A172 (cell line): ENCODE data around the gene GPLD1. TPM values are rescaled to one million over a fixed set of nuclear protein-coding genes. Genes with fewer than 3 reads are reported as not detected.

Experiments used
- DNase-seq: peaks from one replicate; pipeline ENCODE4 v3.0.0-alpha.2; 2015; ENCODE audit warnings: low spot score
- total RNA-seq: library from RNA; depleted of rRNA; stranded (reverse); fragments of >200 nt; shearing (Covaris generic); gene quantifications from 2 replicates; pipeline ENCODE4 v1.2.3, GENCODE V29; 2014

The GPLD1 gene
- total RNA-seq, 1 experiment from 2014 or later = 0.55 TPM

DNA sequence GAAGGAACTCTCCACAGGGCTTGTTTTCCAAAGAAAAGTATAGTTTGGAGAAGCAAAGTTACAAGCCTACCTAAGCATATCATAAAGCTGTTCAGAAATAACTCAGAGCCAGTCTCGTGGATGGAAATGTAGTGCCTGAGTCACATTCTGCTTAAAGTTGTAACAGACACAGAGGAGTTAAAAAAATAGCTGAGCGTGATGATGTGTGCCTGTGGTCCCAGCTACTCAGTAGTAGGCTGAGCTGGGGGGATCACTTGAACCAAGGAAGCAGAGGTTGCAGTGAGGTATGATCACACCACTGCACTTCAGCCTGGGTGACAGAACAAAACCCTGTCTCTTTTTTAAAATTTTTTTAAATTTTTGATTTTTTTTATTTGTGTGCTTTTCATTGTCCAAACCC is 12.0 kb upstream of the GPLD1 start:
- DNase-seq = no peak

DNA sequence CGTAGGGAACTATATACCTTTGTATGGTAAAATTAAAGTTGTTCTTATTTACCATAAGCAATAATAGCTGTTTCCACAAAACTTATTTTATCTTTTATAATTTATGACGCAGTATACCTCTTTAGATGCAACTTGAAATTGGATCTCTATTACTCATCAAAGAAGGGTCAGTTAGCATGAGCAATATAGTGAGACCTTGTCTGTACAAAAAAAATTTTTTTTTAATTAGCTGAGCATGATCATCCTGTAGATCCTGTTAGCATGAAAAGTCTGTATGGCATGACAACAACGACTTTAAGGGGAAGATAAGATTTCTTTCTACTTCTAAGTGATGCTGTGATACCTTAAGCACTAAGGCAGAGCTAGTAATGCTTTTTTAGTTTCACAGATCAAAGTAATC is 11.3 kb upstream of the GPLD1 start:
- no peak for DNase-seq

DNA sequence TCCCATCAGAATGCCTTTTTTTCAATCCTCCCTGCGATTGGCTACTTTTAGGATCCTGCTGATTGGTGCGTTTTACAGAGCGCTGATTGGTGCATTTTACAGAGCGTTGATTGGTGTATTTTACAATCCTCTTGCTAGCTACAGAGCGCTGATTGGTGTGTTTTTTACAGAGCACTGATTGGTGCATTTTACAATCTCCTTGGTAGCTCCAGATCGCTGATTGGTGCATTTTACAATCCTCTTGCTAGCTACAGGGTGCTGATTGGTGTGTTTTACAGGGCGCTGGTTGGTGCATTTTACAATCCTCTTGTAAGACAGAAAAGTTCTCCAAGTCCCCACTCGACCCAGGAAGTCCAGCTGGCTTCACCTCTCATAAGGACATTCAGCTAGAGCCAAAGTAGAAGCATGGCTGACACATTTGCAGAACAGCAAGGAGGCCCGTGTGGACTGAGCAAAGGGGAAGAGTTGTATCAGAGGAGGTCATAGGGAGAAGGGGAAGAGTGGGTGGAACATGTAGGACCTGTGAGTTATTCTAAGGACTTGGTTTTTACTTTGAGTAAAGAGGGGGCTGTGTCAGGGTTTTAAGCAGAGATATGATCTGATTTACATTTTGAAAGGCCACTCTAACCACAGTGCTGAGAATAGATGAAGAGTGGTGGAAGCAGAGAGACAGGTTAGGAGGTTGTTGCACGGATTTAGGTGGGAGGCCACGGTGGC is 8.0 kb upstream of the GPLD1 start:
- DNase-seq = no peak

DNA sequence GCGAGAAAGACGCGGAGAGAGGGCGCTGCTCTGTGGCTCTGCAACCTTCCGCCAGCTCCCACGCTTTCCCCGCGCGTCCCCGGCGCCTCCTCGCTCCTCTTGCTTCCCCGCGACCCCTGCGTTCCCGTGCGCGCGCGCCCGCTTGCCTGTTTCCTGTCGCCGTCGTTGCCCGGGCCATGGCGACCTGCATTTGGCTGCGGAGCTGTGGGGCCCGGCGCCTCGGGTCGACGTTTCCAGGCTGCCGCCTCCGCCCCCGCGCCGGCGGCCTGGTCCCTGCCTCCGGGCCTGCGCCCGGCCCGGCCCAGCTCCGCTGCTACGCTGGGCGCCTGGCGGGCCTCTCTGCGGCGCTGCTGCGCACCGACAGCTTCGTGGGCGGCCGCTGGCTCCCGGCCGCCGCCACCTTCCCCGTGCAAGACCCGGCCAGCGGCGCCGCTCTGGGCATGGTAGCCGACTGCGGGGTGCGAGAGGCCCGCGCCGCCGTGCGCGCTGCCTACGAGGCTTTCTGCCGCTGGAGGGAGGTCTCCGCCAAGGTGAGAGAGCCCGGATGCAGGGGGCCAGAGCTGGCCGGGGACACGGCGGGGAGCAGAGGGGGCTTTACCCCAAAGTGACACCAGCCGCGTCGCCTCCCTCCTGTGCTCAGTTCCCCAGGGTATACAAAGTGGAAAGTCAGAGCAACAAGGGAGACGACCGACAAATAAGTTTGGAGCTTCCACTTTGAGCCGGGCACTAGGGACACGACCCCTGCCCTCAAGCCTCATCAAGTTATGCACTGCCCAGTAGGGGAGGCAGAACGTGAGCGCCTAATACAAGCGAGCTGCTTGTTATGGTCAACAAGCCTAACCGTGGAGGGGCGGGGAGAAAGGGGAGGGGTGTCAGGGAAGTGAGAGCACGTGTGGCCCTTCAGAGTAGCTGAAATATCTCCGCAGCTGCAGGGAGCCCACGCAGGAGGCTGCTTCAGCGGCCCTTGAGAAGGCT is 5.7 kb upstream of the GPLD1 start, which contains the start of gene ALDH5A1:
TSS of gene ALDH5A1 (plus strand) at position 149 of the 975 bp plus-strand sequence. CDS start at position 177, 28 bp downstream.
- peak; percentile 23 for DNase-seq

DNA sequence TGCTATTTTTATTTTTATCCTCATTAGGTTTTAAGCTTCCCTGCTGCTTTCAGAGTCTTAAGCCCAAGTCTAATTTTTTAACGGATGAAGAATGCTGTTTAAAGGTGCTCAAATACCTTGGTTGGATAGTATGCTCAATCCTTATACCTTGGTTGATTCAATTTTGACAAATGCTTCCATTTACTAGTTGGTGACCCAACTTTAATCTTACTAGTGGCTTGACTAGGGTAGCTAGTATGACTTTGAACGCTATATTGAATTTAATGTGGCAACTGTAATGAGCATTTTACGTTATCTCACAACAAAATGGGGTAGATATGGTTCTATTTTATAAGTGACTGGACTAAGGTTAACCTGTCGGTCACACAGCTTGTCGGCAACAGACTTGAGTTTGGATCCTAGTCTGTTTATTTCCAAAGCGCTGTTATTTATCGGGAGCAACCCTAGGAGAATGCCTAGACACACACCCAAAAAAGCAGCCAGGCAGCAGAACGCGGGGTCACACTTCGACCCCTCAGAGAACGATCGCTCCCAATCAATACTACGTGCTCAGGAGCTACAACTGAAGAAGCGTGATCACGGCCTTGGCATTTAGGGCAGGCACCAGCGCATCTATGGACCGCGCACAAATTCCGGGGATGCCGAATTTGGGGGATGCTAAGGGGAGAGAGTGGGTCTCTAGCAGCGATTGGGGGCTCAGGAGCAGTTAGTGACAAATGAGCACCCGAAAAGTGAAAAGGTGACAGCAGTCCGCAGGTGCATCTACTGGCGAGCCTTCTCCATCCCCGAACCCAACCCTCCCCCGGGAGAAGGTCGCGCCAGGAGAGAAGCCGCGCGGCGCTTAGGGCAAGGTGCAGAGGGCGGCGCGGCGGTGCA is 4.8 kb upstream of the GPLD1 start:
- DNase-seq = no peak

DNA sequence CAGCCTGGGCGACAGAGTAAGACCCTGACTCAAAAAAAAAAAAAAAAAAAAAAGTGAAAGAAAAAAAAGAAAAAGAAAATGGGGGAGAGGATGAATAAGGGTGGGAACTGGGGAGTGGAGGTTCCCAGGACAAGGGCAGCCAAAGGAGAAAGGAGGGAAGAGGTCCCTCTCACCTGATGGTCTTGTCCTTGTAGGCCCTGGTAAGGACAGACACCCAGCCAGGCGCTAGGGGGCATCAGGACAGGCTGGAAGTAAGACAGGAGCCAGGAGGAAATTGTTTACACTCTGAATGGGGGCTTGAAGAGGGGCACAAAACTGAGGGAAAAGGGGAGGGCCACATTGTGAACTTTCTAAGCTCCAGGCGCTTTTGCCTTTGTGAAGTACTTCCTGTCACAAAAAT is 3.1 kb upstream of the GPLD1 start:
- no peak for DNase-seq

DNA sequence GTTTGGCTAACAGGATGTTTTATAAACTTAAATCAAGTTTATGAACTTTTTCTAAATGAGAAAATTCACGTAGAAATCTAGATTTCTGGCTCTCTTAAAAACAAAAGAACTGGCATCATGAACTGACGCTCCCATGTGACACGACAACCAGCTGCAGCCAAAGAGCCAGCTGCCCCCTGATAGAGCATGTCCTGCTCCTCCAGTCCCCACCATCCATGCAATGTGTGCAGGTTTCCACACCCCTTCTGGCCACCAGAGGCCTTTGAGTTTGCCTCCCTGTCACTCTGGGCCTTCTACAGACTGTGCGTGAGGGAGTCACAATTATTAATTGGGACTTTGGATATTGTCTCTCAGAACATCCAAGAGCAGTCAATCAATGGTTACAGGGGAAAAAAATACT is 1.6 kb upstream of the GPLD1 start:
- DNase-seq = no peak

DNA sequence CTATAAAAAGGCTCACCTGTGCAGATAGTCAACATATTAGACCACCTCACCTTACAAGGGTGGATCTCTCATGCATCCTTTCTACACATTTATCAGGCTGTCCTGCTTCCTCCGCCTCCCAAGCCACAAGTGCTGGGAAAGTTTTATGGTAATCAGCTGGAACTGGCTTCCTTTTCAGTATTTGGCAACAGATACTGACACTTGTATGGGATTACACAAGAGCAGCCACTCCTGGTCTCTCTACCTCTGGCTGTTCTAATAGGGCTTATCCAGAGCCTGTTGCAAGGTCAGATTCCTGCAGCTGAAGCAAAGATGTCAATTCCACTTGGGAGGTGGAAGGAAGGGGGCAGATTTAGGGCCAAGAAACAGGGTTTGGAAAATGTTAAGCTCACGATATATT is 503 bp upstream of the GPLD1 start:
- DNase-seq = no peak

DNA sequence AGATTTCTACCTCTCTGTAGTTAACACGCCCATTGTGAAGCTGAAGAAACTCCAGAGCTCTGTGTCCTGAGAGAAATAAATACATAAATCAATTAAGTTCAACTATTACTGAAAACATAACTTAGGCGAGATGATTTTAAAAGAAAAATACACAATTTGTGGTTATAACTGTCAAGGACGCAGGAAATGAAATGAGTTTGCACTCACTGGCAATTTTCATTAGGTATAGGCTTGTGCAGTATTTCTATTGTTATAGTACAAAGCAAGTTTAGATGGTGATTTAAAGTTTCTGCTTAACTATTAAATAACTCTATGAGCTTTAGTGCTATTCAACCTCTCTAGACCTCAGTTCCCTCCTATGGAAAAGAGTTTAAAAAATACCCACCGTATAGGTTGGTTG is 3.3 kb downstream of the GPLD1 start:
- DNase-seq = no peak

DNA sequence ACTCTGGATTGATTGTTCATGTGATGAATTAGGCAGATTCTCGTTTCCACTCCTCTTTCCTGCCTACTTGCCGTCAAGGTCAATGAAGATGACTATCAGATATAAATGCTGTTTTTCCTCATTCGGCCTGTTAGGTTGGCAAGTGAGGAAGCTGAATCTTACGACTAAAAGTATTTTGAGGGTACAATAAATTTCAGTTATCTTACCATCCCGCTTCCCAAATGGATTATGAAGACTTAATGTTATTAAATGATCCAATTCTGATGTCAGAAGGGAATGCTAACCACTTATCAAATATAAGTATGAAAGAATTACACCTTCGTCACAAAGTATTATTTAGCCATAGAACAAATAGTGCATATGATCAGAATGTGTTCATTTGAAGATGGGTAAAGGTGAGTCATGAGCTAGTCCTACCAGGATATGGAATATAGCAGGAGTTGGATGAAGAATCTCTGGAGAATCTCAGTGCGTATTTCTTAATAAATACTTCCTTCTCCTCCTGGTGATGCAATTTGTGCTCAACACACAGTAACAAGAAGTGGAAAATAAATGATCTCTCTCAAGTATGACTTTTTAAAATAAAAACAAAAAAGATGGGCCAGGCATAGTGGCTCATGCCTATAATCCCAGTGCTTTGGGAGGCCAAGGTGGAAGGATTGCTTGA is 4.6 kb downstream of the GPLD1 start:
- no peak for DNase-seq

DNA sequence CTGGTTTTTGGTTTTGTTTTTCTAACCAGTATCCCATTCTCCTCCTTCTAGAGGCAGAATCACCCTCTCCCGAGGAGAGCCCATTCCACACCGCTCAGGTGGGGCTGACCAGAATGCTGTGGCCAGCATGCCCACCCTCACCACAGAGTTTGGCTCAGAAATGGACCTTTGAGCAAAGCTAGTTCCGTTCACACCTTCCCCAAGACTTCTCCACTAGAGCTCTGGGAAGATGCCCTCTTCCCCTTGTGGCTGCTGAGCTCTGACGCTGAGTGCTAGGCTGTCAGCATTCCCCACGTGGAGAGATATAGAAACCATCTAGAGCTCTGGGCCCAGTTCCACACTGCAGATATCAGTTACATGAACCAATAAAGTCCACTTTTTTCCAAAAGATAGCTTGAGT is 7.9 kb downstream of the GPLD1 start:
- DNase-seq = no peak

DNA sequence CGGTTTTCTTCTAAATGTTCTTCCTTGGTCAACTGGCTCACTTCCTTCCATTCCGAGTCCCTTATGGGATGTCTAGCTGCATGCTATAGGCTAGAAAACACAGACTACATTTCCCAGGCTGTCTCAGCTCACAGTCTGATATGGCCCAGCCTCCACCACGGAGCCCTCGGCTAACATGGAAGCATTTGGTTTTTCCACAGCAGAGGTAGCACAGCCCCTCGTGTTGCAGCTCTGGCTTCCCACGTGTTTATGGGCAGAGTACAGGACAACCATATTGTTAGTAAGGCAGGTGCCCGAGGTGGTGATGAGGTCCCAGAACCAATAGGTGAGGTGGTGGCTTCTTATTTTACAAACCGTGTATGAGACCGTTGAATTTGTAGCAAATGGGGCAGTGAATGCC is 8.7 kb downstream of the GPLD1 start:
- DNase-seq = no peak

DNA sequence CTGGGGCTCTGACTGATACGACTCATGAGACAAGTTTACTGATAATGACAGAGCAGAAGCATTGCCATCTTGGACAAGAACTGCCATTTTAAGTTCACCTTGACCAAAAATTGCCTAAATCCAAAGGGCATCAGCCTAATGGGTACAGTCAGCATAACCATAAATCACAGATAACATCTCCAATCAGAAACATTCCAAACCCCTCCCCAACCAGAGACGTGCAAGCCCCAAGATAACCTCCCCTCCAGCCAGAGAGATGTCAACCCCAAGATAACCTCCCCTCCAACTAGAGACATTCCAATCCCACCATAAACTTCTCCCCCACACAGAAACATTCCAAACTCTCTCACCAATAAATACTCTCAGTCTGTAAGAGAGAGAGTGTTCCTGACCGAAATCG is 10.5 kb downstream of the GPLD1 start:
- no peak for DNase-seq

DNA sequence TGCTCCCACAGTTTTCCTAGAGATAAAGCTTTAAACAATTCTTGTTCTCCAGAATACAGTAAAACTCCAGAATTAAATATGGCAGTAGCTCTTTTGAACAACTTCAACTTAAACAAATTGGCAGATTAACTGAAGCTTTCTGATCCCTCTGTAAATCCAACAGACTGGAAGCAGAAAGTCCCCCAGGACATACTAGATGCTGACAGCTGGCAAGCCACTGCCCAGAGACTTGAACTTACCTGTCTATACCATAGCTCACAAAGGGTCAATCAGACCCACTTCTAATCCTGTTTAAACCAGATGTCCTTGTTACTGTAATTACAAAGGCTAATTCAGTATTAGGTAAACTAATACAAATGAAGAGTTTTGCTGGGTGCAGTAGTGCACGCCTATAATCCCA is 12.3 kb downstream of the GPLD1 start:
- DNase-seq = no peak

DNA sequence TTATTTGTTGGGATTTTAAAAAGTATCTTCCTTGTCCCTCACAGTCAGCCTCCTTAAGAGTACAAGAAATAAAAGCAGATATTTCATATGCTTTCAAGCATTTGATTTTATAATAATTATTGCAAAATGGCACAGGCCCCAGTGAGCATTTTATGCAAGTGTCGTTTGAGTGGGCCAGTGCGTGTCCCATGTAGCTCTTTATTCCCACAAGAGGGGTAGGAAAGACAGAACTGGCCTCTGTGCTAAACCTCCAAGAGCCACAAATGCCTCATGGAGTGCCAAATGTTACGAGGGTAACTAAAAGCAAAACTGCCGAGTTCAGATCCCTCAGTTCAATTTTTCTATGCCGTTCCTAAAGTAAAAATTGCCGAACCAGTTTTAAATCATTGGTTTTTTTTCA is 12.7 kb downstream of the GPLD1 start:
- DNase-seq = no peak

DNA sequence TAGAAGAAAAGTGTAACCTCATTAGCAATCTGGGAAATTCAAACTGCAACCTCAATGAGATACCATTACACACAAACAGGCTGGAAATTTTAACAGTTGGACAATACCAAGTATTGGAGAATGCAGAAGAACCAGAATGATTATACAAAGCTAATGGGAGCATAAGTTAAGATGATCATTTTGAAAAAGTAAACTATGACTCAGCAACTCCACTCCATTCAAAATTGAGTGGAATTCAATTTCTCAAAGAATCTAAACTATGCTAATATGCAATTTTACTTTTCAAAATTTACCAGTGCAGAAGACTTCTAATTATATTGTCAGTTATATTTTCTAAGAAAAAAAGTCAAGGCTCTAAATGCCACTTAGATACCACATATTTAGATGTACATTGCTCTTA is 17.2 kb downstream of the GPLD1 start:
- no peak for DNase-seq

DNA sequence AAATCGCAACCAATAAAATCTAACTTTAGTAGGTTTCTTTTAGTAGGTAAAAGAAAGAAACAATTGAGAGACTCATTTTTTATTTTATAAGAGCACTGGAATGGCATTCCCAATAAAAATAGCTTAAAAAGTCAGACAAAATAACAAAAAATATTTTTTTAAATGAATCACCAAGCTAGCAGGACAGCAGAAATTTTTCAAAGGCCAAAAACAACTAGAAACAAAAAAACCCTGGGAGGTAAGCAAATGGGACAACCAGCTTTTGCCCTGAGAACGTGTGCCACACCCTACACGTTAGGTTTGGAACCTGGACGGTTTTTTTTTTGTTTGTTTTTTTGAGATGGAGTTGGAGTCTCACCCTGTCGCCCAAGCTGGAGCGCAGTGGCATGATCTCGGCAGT is 19.6 kb downstream of the GPLD1 start:
- DNase-seq = no peak

DNA sequence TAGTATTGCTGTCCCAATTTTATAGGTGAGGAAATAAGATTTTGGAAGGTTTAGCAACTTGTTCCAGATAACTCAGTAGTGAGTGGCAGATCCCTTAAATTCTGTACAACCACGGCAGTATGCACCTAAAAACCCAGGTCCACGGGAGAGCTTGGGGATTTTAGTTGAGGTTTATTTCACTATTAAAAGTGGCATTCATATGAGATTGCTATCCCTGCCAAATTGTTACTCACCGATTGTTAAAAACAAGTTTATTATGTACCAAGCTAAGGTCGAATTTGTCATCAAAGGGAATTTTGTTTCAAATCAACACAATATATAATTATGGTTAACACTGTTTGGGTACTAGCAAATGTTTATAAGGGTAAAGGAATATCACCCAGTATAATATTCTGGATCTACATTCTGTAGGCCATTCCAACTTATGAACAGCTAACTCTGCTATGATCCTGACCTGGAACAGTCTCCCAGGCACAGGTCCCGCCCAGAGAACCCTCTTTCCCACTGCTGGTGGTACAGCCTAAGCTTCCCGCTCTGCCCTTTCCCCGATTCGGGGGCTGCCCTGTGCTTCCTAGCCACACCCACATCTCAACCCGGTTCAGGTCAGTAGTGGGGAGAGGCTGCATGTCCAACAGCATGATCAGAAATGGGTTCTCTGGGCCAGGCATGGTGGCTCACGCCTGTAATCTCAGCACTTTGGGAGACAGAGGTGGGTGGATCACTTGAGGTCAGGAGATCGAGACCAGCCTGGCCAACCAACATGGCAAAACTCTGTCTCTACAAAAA is 24.9 kb downstream of the GPLD1 start:
- DNase-seq = no peak

DNA sequence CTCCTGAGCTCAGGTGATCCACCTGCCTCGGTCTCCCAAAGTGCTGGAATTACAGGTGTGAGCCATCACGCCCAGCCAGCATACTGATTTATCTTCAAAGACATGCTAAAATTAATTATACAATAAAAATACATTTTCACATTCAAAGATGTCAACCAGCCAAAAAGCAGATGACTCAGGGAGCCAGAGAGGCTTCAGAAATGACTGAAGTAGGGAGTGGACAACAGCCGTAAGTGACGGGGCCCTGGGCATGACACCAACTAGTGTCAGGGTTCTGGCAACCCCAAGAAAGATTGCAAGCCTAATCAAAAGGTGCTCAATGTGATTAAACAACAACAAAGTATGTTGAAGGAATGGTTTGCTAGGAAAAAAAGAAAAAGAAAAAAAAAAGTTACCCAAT is 28.4 kb downstream of the GPLD1 start:
- DNase-seq = no peak

DNA sequence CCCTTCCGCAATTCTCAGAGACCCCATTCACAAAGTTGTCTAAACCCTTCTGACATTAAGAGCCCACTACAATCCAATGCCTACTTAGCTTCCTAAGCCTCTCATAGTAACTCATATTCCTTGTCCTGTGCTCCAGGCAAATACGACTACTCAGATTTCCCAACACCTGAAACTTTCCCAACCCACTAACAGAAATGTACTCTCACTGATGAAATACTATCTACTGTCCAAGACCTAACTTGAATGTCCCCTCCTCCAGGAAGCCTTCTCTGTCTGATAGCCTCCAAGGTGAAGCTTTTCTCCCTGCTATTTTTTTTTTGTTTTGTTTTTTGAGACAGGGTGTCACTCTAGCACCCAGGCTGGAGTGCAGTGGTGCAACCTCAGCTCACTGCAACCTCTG is 30.4 kb downstream of the GPLD1 start:
- DNase-seq = no peak

DNA sequence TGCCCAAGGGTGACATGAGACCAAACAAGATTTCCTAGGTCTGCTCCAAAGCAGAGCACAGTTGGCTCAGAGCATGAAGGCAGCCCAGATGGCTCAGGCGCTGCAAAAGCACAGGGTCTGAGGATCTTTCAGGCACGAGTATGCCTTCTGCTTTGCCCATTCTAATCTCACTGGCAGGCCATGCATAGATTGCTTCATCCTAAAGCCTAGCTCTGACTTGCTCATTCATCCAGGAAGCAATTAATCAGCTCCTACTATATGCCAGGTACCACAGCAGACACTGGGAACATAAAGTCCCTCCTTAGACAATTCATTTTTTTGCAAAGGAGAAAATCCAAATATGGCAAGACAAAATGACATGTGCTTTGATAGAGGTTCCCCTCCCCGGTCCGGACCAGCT is 31.2 kb downstream of the GPLD1 start:
- DNase-seq = peak; percentile 15
